Esophagus squamous epithelium (tissue), 4 donors: ENCODE results near the gene LPP.

ENCODE experiments used
- CTCF ChIP-seq, 6 experiments: fragments of 450-650 bp in 4 of 6; fragments of 200-600 bp in 2 of 6; sonication (generic) in 2 of 6; IDR thresholded peaks; one replicate each; pipeline ENCODE4 v1.5.1; 2016 to 2019; ENCODE audit warnings: antibody characterized with exemption in 6 of 6, mild to moderate bottlenecking in 4 of 6, moderate library complexity in 4 of 6
- POLR2A ChIP-seq, 4 donors: fragments of 450-650 bp; IDR thresholded peaks; one replicate each; pipeline ENCODE4 v1.6.1; 2017; ENCODE audit warnings: antibody characterized with exemption in 4 of 4, mild to moderate bottlenecking in 4 of 4, moderate library complexity in 3 of 4

DNA sequence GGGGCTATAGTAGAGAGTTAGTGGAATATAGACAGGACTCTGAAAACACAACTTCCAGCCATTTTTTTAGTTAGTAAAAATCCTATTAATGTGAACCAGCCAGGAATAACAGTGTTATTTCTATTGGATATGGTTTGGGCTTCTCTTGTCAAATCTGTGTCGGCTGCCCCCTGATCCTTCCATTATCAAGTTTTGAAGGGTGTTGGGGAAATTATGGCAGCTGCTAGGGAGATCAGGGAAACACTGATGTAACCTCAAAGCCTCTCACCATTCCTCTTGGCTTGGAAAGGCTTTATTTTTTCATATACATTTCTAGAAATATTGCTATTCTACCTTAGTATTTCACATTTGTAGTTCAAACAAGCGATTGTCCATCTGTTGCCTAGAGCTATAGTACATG, 724.1 kb downstream of the LPP start:
- no peak for TF ChIP-seq POLR2A (IDR thresholded peaks at IDR 0.05)
- no peak for TF ChIP-seq CTCF (IDR thresholded peaks at IDR 0.05)
